ENCODE results near the gene IRGC. TPM values are rescaled to one million over a fixed set of nuclear protein-coding genes. Genes with fewer than 3 reads are reported as not detected.

IRGC gene
- total RNA-seq, 1 donor from 2014 or later: not detected

GRCh38 chr19:43769256-43769655 is 53.4 kb downstream of the IRGC start:
- no peak for DNase-seq (ENCODE audit: low spot score in 2 of 2)
- Histone ChIP-seq H3K4me1 (peaks cover 2 to 13% of the 10 kb centered on the region in 2 donors), H3K4me3 (no peak overlapping the region), H3K9me3 (no peaks in the 10 kb centered on the region), H3K27me3 (no peaks in the 10 kb centered on the region), H3K27ac (no peak overlapping the region), H3K36me3 (no peaks in the 10 kb centered on the region)
- TF ChIP-seq CTCF (IDR thresholded peaks at IDR 0.05): no peak
- intact Hi-C loops (cut with DNase I): no loop called here

Other genes with a start within 250 kb of the IRGC start
- gene PHLDB3, start 211.3 kb upstream of the IRGC start, total RNA-seq: 1.8 TPM
- gene ETHE1, start 188.9 kb upstream of the IRGC start, total RNA-seq: 118 TPM
- gene ZNF575, start 182.9 kb upstream of the IRGC start, total RNA-seq: not detected
- 6.4 TPM for gene XRCC1, start 140.5 kb upstream of the IRGC start, total RNA-seq
- 2.2 TPM for gene PINLYP, start 140.3 kb upstream of the IRGC start, total RNA-seq
- gene IRGQ, start 119.9 kb upstream of the IRGC start, total RNA-seq: 17.2 TPM
- gene ZNF576, start 119.5 kb upstream of the IRGC start, total RNA-seq: 3.1 TPM
- gene SRRM5, start 104.0 kb upstream of the IRGC start, total RNA-seq: 0.32 TPM
- 37.3 TPM for gene ZNF428, start 96.4 kb upstream of the IRGC start, total RNA-seq
- gene CADM4, start 76.2 kb upstream of the IRGC start, total RNA-seq: 3.5 TPM
- gene PLAUR, start 45.9 kb upstream of the IRGC start, total RNA-seq: 30.2 TPM
- gene SMG9, start 38.9 kb downstream of the IRGC start, total RNA-seq: 126 TPM
- gene KCNN4, start 64.9 kb downstream of the IRGC start, total RNA-seq: 2.3 TPM
- gene LYPD5, start 86.4 kb downstream of the IRGC start, total RNA-seq: not detected
- not detected for gene ZNF283, start 111.2 kb downstream of the IRGC start, total RNA-seq
- gene ZNF404, start 167.9 kb downstream of the IRGC start, total RNA-seq: not detected
- 6.5 TPM for gene ZNF45, start 219.2 kb downstream of the IRGC start, total RNA-seq
- gene ZNF221, start 235.2 kb downstream of the IRGC start, total RNA-seq: 2.6 TPM

Measured in ascending aorta (tissue), 2 donors.